AG10803 (cell line): Measurements from ENCODE around the gene UTP18.
"Not testable (repeated sequence)": the region's sequence is repeated elsewhere in the genome, so short reads cannot be mapped to it uniquely, and the experiment has no call there.

ENCODE experiments used
- DNase-seq: peaks from one replicate; pipeline ENCODE4 v3.0.0; 2010; ENCODE audit warnings: low read depth
- H3K4me3 ChIP-seq: 2 replicates; pipeline ENCODE4 v1.5.1; 2011; ENCODE audit warnings: mild to moderate bottlenecking, low read length, control low read depth
- CTCF ChIP-seq: conservative IDR thresholded peaks from 2 replicates; pipeline ENCODE4 v1.5.1; 2011; ENCODE audit warnings: mild to moderate bottlenecking, low read length, control low read depth, inconsistent platforms

The UTP18 gene

GRCh38 chr17:51272812-51273211, 12.5 kb downstream of the UTP18 start:
- H3K4me3 ChIP-seq, result no peak overlapping the region
- no peak for TF ChIP-seq CTCF
- no peak for DNase-seq

GRCh38 chr17:51275381-51275780, 15.0 kb downstream of the UTP18 start:
- H3K4me3 ChIP-seq, result no peak overlapping the region
- no peak for TF ChIP-seq CTCF
- peak; percentile 89 for DNase-seq

GRCh38 chr17:51279183-51279582, 18.8 kb downstream of the UTP18 start:
- DNase-seq, result no peak
- TF ChIP-seq CTCF, result no peak
- no peak overlapping the region for H3K4me3 ChIP-seq

- no peak overlapping the region for H3K4me3 ChIP-seq
- no peak for TF ChIP-seq CTCF
These were observed 27.1 kb downstream of the UTP18 start for GRCh38 chr17:51287412-51287811.

GRCh38 chr17:51289696-51290111, 29.4 kb downstream of the UTP18 start:
- no peak for DNase-seq
- no peak overlapping the region for H3K4me3 ChIP-seq
- TF ChIP-seq CTCF, result no peak

More at GRCh38 chr17:51287412-51287811, 27.1 kb downstream of the UTP18 start:
- no peak for DNase-seq

GRCh38 chr17:51294338-51294737, 34.0 kb downstream of the UTP18 start:
- not testable (repeated sequence) for H3K4me3 ChIP-seq, DNase-seq

- peak; percentile 92 for TF ChIP-seq CTCF
- no peak overlapping the region for H3K4me3 ChIP-seq
- DNase-seq, result peak; percentile 56
These were observed 38.4 kb downstream of the UTP18 start for GRCh38 chr17:51298508-51299371.
